GM23338 (cell line): ENCODE results near the gene RECQL.

ENCODE experiments used
- CREB1 ChIP-seq: fragments of 250-450 bp; sonication (Bioruptor Pico); IDR thresholded peaks from 2 replicates; pipeline ENCODE4 v1.5.0; 2020; ENCODE audit warnings: low read depth, mild to moderate bottlenecking, moderate library complexity
- CTCF ChIP-seq, 2 experiments: fragments of 200-600 bp in 1 of 2; sonication (generic) in 1 of 2; conservative IDR thresholded peaks; 2 replicates each; pipeline versions ENCODE4 v1.5.1 to v1.6.1; 2016 to 2017; ENCODE audit warnings: antibody characterized with exemption in 2 of 2, low read depth in 2 of 2, mild to moderate bottlenecking in 2 of 2, moderate library complexity in 1 of 2
- EZH2 ChIP-seq: fragments of 200-600 bp; sonication (generic); IDR thresholded peaks from one replicate; pipeline ENCODE4 v1.8.0; 2017; ENCODE audit warnings: antibody characterized with exemption, mild to moderate bottlenecking, low read depth; ENCODE audit not compliant: unreplicated experiment
- EZH2phosphoT487 ChIP-seq: fragments of 200-600 bp; sonication (generic); IDR thresholded peaks from one replicate; pipeline ENCODE4 v1.8.1; 2018; ENCODE audit warnings: antibody characterized with exemption; ENCODE audit not compliant: unreplicated experiment
- JUNB ChIP-seq: IDR thresholded peaks from one replicate; pipeline ENCODE4 v1.6.1; 2016; ENCODE audit warnings: antibody characterized with exemption; ENCODE audit not compliant: unreplicated experiment
- NANOG ChIP-seq: IDR thresholded peaks from 2 replicates; pipeline ENCODE4 v1.6.1; 2016; ENCODE audit warnings: antibody characterized with exemption, borderline replicate concordance
- POLR2AphosphoS5 ChIP-seq: IDR thresholded peaks from 2 replicates; pipeline ENCODE4 v1.6.1; 2016; ENCODE audit warnings: antibody characterized with exemption, low read depth
- REST ChIP-seq: IDR thresholded peaks from one replicate; pipeline ENCODE4 v1.6.1; 2018; ENCODE audit warnings: antibody characterized with exemption; ENCODE audit not compliant: unreplicated experiment

DNA sequence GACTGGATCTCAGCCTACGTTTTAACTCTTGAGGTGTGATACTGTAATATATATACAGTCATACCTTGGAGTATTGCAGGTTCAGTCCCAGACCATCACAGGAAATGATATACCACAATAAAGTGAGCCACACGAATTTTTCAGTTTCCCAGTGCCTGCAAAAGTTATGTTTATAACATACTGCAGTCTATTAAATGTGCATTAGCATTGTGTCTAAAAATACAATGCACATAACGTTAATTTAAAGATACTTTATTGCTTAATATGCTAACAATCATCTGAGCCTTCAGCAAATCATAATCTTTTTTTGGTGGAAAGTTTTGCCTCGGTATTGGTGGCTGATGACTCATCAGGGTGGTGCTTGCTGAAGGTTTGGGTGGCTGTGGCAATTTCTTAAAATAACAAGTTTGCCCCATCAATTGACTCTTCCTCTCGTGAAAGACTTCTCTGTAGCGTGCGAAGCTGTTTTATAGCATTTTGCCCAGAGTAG, 45.1 kb downstream of the RECQL start:
- TF ChIP-seq CTCF (conservative IDR thresholded peaks at IDR 0.05; ENCODE audit: low read depth in 2 of 2) (no peak), EZH2 (no peak), POLR2AphosphoS5 (no peak), REST (no peak), CREB1 (CRISPR knock-in tag) (no peak), EZH2phosphoT487 (no peak), JUNB (no peak), NANOG (no peak)
